Activated naive CD4-positive, alpha-beta T cell treated with anti-CD3 and anti-CD28 coated beads, Interleukin-2, amount 10 ng/mL, durations not matched to agents 7 days and 5 days (primary cell): ENCODE measurements around the gene SRCIN1.
A peak's percentile ranks its signal among the peaks of the same experiment; 100 is the strongest.
"Not testable (repeated sequence)": the region's sequence is repeated elsewhere in the genome, so short reads cannot be mapped to it uniquely, and the experiment has no call there.

Experiments used
- CTCF ChIA-PET: fragments of 350-600 bp; sonication (Branson Sonifier 250); formaldehyde crosslinking; loops from one replicate; lab custom pipeline; 2021; ENCODE audit warnings: antibody characterized with exemption; lab: Charles Lee
- DNase-seq: peaks from one replicate; pipeline ENCODE4 v3.0.0-alpha.2; 2020
- H3K27ac Mint-ChIP-seq: one replicate; pipeline ENCODE4 v1.8.0; 2021; ENCODE audit warnings: mild to moderate bottlenecking, moderate library complexity, mixed read lengths
- H3K27me3 Mint-ChIP-seq: one replicate; pipeline ENCODE4 v1.8.0; 2021; ENCODE audit warnings: mild to moderate bottlenecking, mixed read lengths
- H3K36me3 Mint-ChIP-seq: one replicate; pipeline ENCODE4 v1.8.0; 2021; ENCODE audit warnings: mixed read lengths
- H3K4me1 Mint-ChIP-seq: one replicate; pipeline ENCODE4 v1.8.0; 2021; ENCODE audit warnings: mixed read lengths
- H3K4me3 Mint-ChIP-seq: one replicate; pipeline ENCODE4 v1.8.0; 2021; ENCODE audit warnings: mild to moderate bottlenecking, moderate library complexity, mixed read lengths
- H3K9me3 Mint-ChIP-seq: one replicate; pipeline ENCODE4 v1.8.0; 2021; ENCODE audit warnings: mixed read lengths

The SRCIN1 gene

DNA sequence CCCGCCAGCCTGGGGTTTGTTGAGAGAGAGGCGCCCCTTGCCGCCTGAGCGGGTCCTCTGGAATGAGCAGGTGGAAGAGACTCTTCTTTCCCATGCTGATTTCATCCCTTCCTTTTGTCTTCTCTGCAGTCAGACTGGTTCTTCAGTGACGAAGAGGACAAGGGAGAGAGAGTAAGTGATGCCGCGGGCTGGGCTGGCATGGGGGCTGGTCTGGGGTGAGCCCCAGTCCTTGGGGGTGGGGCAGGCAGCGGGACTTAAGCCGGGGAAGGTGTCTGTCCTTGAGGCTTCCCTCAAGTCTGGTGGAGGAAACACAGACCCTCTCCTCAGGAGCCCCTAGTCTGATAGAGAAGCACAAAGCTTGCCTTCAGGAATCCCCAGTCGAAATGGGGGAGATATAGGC is 108.1 kb downstream of the SRCIN1 start:
- not testable (repeated sequence) for H3K27ac Mint-ChIP-seq, H3K36me3 Mint-ChIP-seq, H3K4me1 Mint-ChIP-seq, DNase-seq, H3K9me3 Mint-ChIP-seq, H3K4me3 Mint-ChIP-seq
- H3K27me3 Mint-ChIP-seq: peaks cover 10% of the 10 kb centered on the region
- CTCF ChIA-PET: interaction anchor here (1.2 to 1.4 kb wide), 2 partner anchors 11 to 60 kb away, joined by 3 read pairs; no protein-coding TSS in a partner anchor

GRCh38 chr17:38494152-38494551 is 111.6 kb downstream of the SRCIN1 start:
- H3K27me3 Mint-ChIP-seq: peaks cover 20% of the 10 kb centered on the region
- H3K4me3 Mint-ChIP-seq, H3K4me1 Mint-ChIP-seq, DNase-seq, H3K9me3 Mint-ChIP-seq, H3K36me3 Mint-ChIP-seq, CTCF ChIA-PET, H3K27ac Mint-ChIP-seq: not testable (repeated sequence)

DNA sequence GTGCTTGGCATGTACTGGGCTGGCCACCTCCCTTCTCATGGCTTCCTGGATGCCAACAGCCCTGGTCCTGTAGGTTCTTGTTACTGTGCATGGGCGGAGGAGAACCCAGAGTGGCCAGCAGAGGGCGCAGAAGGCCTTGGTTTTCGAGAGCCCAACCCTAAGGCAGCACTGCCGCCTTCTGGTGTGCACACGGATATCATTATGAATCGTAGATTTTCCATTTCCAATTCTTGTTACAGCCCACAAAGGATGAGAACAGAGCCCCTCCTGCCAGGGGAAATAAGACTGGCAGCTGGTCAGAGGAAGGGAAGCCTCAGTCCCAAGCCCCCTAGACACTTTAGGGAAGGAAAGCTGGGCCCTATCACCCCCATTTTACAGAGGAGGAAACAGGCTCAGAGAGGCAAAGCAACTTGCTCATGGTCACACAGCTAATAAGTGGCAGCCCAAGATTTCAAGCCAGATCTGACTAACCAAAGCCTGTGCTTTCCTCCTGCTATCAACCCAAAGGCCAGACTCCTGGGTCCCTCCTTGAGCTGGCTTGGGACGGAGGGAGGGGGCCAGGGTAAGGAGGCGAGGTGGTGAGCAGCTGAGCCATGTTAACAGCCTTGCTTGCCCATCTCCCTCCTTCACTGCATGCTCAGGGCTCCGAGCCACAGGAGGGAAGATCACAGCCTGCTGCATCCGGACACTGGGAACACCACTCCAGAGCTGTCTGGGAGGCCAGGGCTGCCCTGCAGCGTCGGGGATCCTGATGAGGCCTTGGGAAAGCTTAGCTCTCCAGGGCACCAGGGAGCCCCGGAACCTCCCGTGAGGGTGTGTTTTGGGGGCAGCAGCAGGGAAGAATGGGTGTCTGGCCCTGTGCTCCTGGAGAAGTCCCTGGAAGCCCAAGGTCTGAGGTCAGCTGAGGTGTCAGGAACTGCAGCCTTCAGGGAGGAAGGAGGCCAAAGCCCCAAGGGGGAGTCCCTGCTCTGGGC is 113.4 kb downstream of the SRCIN1 start:
- H3K36me3 Mint-ChIP-seq, H3K4me1 Mint-ChIP-seq, H3K9me3 Mint-ChIP-seq, H3K4me3 Mint-ChIP-seq, H3K27ac Mint-ChIP-seq: not testable (repeated sequence)
- DNase-seq: peak; percentile 96
- H3K27me3 Mint-ChIP-seq: peaks cover 13% of the 10 kb centered on the region
- CTCF ChIA-PET: interaction anchor here (0.8 to 2.4 kb wide), 5 partner anchors 16 to 177 kb away, joined by 3 to 10 read pairs (median 6); no protein-coding TSS in a partner anchor

GRCh38 chr17:38491346-38492066 is 114.2 kb downstream of the SRCIN1 start:
- H3K36me3 Mint-ChIP-seq: not testable (repeated sequence)
- CTCF ChIA-PET: interaction anchor here (0.8 to 2.4 kb wide), 5 partner anchors 17 to 176 kb away, joined by 3 to 10 read pairs (median 6); no protein-coding TSS in a partner anchor

DNA sequence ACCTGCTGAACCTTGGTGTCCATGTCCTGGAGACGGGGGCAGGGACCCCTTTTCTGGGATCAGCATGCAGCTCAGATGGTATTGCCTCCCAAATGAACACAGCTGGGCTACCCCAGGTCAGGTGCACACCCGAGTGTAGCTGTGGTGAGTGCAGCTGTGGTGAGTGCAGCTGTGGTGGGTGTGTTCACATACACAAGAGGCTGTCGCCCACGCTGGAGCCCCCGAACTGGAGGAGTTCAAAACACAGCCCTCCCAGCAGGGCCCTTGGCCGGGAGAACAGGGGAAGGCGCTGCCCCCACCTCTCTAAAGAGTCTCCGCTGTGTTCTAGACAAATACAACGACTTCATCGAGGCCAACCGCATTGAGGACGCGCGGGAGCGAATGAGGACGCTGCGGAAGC is 116.0 kb downstream of the SRCIN1 start:
- H3K4me3 Mint-ChIP-seq, H3K9me3 Mint-ChIP-seq, H3K36me3 Mint-ChIP-seq, H3K4me1 Mint-ChIP-seq, DNase-seq, H3K27ac Mint-ChIP-seq: not testable (repeated sequence)
- CTCF ChIA-PET: interaction anchor here (0.6 to 1.4 kb wide), 3 partner anchors 66 to 179 kb away, joined by 4 to 5 read pairs (median 4); no protein-coding TSS in a partner anchor
- peaks cover 20% of the 10 kb centered on the region for H3K27me3 Mint-ChIP-seq

More at GRCh38 chr17:38491346-38492066, 114.2 kb downstream of the SRCIN1 start:
- H3K27ac Mint-ChIP-seq, H3K4me1 Mint-ChIP-seq, H3K9me3 Mint-ChIP-seq, DNase-seq, H3K4me3 Mint-ChIP-seq: not testable (repeated sequence)
- peaks cover 10% of the 10 kb centered on the region for H3K27me3 Mint-ChIP-seq

- not testable (repeated sequence) for H3K4me1 Mint-ChIP-seq, H3K4me3 Mint-ChIP-seq, H3K9me3 Mint-ChIP-seq, DNase-seq, H3K36me3 Mint-ChIP-seq, H3K27ac Mint-ChIP-seq
- CTCF ChIA-PET: interaction anchor here (0.9 to 2.9 kb wide), 4 partner anchors 59 to 137 kb away, joined by 4 to 17 read pairs (median 8); no protein-coding TSS in a partner anchor
- H3K27me3 Mint-ChIP-seq: peaks cover 26% of the 10 kb centered on the region
Measured at GRCh38 chr17:38485681-38486298, 120.0 kb downstream of the SRCIN1 start.

GRCh38 chr17:38485146-38485468 is 120.6 kb downstream of the SRCIN1 start:
- H3K27me3 Mint-ChIP-seq: peaks cover 21% of the 10 kb centered on the region
- CTCF ChIA-PET: interaction anchor here (0.9 to 2.9 kb wide), 5 partner anchors 59 to 136 kb away, joined by 4 to 17 read pairs (median 5); no protein-coding TSS in a partner anchor
- H3K27ac Mint-ChIP-seq: no peak overlapping the region
- DNase-seq: no peak
- H3K9me3 Mint-ChIP-seq: no peaks in the 10 kb centered on the region
- no peak overlapping the region for H3K4me3 Mint-ChIP-seq
- no peaks in the 10 kb centered on the region for H3K36me3 Mint-ChIP-seq
- peaks cover 7% of the 10 kb centered on the region for H3K4me1 Mint-ChIP-seq

DNA sequence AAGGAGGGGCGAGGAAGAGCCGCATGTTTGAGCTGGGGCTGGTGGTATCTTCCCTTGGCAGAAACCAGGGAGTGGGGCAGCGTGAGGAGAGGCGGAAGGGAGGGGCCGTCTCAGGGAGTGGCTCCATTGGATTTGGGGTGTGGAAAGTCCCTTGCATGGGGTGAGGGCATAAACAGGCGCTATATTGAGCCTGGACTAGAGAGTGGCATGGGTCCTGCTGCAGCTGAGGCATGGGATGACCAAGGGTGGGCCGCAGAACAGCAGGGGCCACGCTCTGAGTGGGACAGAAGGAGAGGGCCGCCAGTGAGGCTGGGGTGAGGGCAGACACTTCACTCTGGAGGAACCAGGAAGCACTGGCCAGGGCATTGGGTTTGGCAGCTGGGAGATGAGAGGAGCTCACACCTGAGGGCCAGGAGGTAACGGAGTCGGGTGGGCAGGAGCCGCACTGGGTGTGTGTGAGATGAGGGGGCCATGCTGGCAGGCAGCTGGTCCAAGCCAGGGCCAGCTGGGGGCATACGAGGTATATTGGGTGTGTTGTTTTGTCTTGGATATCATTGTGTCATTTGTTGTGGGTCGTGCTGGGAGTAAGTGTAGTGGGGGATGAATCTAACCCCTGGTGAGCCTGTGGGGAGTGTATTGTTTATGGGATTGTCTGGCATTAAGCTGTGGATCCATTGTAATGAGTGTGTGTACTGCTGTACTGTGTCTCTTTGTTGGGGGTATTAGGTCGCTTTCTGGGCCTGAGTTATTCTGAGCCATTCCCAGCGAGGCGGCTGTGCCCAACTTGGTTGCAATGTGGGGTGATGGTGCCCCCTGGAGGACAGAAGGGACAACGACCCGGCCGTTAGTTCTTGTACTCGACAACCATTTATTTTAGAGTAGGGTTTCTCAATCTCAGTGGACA is 121.3 kb downstream of the SRCIN1 start:
- not testable (repeated sequence) for H3K4me3 Mint-ChIP-seq, H3K4me1 Mint-ChIP-seq, H3K36me3 Mint-ChIP-seq, H3K27ac Mint-ChIP-seq, H3K9me3 Mint-ChIP-seq
- CTCF ChIA-PET: interaction anchor here (1.2 to 2.9 kb wide), 4 partner anchors 59 to 135 kb away, joined by 3 to 17 read pairs (median 8); no protein-coding TSS in a partner anchor
- H3K27me3 Mint-ChIP-seq: peaks cover 21% of the 10 kb centered on the region
- peak; percentile 77 for DNase-seq

DNA sequence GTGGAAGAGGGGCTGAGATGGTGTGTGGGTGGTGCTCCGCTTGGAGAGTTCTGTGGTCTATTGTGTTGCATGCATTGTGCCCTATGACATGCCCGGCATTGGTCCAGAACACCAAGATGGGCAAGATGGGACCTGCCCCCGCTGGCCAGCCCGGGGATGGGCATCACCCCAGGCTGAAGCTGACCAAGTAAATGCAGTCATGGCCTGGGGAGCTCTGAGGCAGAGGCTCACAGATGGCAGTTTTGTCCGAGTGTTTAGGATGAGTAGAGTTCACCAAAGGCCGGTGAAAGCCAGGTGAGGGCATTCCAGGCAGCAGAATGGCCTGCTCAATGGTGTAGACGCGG is 123.1 kb downstream of the SRCIN1 start:
- H3K27me3 Mint-ChIP-seq: peaks cover 21% of the 10 kb centered on the region
- CTCF ChIA-PET: interaction anchor here (1.0 to 1.4 kb wide), 3 partner anchors 39 to 87 kb away, joined by 3 to 5 read pairs (median 4); no protein-coding TSS in a partner anchor
- not testable (repeated sequence) for H3K9me3 Mint-ChIP-seq, H3K27ac Mint-ChIP-seq, H3K36me3 Mint-ChIP-seq, H3K4me3 Mint-ChIP-seq, DNase-seq, H3K4me1 Mint-ChIP-seq

- not testable (repeated sequence) for DNase-seq, H3K4me1 Mint-ChIP-seq
Measured at GRCh38 chr17:38482039-38482699, 123.6 kb downstream of the SRCIN1 start.

More at GRCh38 chr17:38482039-38482699, 123.6 kb downstream of the SRCIN1 start:
- CTCF ChIA-PET: interaction anchor here (1.0 to 1.4 kb wide), 3 partner anchors 38 to 87 kb away, joined by 3 to 5 read pairs (median 4); no protein-coding TSS in a partner anchor
- not testable (repeated sequence) for H3K36me3 Mint-ChIP-seq, H3K9me3 Mint-ChIP-seq, H3K4me3 Mint-ChIP-seq, H3K27ac Mint-ChIP-seq
- H3K27me3 Mint-ChIP-seq: peaks cover 21% of the 10 kb centered on the region
